SKM-1 (cell line): ENCODE measurements around the gene EID1.

Experiments used
- DNase-seq: peaks from one replicate; lab custom pipeline; 2025; ENCODE audit not compliant: unreplicated experiment; lab: John Stamatoyannopoulos, UW

Gene EID1

GRCh38 chr15:48868536-48868935, 9.4 kb upstream of the EID1 start:
- no peak for DNase-seq

DNA sequence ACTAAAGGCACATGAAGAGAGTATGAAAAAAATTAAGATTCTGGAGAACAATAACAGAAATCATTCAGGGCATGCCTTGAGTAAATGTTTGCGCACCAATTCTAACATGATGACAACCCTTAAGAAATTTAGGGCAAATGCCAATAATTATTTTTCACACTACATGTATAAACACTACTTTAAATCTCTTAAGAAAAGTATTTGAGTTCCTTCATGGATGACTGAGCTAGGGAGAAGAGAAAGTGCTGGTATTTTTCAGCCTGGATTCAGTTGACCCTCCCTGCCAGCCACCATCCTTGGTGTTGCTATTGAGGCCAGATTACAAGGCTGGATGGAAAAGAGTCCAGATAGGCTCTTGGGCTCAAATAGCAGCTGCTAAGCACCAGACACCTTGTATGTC, 8.0 kb upstream of the EID1 start:
- DNase-seq, result no peak

DNA sequence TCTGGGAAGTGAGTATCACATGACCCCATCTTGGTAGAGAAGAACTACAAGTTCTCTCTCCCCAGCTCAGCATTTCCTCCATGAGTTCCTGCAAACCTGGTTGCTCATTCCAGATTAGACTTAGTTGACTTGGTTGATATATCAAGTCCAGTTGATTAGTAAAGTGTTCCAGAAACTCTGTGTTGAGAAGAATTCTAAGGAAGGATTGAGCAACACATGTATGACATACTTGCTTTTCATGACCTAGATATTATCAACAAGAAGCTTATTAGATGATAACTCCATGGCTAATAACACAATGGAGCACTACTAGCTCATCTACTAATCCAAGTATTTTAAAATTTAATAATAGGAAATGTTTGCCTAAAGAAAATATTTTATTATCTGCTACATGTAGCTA, 6.4 kb upstream of the EID1 start:
- no peak for DNase-seq

DNA sequence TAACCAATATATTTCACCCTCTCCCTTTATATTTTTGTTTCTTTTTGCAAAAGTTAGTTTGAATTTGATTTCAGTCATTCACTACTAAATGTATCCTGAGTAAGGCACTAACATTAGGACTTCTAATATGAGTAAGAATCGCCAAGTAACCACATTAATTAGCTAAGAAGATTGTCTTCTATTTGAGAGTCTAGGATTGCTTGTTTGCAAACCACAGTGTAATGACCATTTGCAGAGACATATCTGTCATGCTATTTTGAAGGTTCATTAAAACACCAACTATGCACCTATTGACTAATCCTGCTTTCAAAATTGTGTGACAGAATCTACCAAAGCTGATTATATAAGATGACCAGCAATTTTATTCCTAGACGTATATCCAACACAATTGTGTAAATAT, 5.3 kb upstream of the EID1 start:
- DNase-seq, result no peak

DNA sequence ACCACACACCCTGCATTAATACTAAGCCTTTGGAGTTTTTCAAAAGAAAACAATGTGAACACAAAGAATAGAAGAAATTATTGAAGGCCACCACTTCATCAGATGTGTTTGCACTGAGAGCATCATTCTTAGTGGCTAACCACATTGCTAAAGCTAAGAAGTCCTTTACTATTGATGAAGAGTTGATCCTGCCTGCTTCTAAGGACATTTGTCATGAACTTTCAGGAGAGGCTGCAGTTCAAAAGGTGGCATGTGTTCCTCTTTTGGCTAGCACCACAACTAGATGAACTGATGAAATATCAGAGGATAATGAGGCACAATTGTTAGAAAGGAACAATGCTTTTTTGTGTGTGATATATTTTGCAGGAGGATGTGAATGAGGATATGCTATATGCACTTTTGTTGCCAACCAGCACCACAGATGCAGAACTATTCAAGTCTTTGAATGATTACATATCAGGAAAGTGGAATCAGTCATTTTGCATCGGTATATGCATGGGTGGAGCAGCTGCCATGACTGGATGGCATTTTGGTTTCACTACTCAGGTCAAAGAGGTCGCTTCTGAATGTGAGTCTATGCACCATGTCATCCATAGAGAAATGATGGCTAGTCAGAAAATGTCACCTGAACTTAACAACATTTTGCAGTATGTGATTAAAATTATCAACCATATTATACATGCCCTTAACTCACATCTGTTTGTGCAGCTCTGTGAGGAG, 2.5 kb upstream of the EID1 start:
- DNase-seq, result no peak

DNA sequence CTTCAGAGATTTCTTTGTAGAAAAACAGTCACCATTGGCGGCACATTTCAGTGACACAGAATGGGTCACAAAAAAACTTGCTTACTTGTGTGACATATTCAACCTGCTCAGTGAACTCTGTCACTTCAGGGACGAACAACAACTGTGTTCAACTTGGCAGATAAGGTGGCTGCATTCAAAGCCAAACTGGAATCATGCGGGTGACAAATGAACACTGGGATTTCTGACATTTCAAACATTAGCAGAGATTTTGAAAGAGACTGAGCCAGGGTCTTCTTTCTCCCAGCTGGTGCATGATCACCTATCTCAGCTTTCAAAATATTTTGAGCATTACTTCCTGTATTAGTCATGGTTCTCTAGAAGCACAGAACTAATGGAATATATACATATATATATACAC, 1.9 kb upstream of the EID1 start:
- no peak for DNase-seq

GRCh38 chr15:48880070-48880634, 2.2 kb downstream of the EID1 start:
- DNase-seq, result no peak

- no peak for DNase-seq
Measured at GRCh38 chr15:48883699-48884098, 5.8 kb downstream of the EID1 start.

DNA sequence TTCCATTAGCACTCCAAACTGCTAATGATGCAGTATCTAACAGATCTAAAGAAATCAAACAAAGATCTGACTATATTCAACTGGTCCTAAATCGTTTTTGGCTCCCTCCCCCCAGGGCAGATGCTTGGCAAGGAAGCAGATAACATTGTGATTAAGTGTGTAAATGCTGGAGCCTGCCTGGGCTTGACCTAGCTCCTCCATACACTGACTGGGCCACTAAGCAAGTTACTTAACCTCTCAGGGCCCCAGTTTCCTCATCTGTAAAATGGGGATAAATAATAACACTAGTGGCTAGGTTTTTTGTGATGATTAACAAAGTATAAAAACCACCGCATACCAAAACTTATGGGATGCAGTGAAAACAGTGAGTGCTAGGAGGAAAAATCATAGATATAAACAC, 9.2 kb downstream of the EID1 start:
- no peak for DNase-seq

DNA sequence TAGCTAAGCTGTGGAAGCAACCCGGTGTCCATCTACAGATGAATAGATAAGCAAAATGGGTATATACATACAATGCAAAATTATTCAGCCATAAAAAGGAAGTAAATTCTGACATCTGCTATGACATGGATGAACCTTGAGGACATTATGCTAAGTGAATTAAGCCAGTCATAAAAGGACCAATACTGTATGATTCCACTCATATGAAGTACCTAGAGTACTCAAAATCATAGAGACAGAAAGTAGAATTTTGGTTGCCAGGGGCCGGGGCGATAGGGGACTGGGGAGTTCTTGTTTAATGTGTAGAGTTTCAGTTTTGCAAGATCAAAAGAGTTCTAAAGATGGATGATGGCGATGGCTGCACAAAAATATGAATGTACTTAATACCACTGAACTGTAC, 10.3 kb downstream of the EID1 start:
- DNase-seq, result no peak

- DNase-seq, result no peak
Measured at GRCh38 chr15:48888836-48889235, 10.9 kb downstream of the EID1 start.

- DNase-seq, result no peak
Measured at GRCh38 chr15:48889925-48890324, 12.0 kb downstream of the EID1 start.

- DNase-seq, result no peak
Measured at GRCh38 chr15:48890375-48890972, 12.5 kb downstream of the EID1 start.

DNA sequence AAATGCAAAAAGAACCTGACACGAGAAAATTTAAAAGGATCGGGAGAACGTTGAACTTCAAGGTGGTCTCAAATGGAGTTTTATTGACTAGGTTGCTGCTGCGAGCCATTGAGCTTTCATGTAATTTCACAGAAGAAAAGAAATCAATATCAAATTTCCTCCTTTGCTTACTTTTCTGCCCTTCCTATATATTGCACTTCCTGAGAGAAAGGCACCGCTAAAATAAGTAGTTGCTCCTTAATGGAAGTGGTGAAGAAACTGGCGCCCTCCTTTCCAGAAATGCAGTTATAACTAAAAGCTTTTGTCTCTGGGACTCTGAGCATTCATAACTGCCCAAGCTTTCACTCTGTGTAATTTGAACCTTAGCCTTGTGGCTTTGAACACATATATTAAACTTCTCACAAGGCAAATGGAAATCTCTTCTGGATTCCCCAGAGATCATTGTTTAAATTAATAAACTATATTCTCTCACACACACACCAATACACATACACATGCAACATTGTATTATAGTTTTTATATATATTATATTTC, 13.4 kb downstream of the EID1 start:
- no peak for DNase-seq

DNA sequence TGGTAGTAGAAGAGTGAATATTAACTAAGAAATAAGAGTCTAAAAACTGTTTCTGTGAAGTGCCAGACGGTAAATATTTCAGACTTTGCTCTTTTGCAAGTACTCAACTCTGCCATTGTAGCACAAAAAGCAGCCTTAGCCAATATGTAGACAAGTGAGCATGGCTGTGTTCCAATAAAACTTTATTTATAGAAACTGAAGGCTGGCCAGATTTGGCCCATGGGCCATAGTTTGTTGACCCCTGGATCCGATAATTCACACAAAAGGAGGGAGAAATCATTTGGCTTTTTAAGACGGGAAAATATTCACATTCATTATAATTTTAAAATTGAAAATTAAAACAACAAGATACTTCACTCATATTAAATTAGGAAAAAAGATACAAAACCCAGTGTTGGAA, 15.4 kb downstream of the EID1 start:
- DNase-seq, result no peak

DNA sequence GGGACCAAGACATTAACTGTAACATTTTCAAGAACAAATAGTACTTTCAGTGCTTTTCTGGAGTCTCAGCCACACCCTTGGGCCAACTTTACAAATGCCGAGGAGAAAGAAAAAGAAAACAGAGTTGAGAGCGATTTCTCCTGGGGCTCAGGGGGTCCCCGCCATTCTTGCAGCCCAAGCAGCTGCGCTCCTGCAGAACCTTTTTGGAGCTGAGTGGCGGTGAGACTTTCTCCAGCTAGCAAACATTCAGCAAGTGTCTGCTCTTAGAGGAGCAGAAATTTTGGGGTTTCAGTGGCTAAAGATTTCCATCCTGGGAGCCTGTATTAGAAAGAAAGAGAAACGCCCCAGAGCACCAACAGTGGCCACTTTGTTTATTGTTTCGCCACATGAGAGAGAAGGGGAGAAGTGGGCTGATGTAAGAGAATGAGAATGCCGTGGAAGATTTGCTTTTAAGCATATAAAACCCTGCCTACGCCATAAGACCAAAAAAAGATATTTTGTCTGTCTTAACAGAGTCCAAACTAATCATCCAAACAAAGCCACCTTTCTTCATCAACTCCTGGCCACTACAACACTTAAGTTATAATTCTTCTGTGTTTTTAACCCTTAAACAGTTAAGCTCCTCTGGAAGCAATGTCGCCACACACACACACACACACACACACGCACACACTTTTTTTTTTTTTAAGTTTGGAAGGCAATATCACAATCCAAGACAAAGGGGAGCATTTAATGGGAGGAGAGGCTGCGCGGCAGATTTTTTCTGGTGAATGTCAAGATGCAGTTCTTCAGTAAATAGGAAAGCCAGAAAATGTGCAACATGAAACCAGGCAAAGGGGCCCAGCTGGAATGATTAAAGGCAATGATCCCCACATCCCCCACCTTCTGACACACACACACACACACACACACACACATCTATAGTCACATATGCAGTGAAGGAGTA, 19.2 kb downstream of the EID1 start:
- DNase-seq, result no peak

GRCh38 chr15:48898032-48898431, 20.1 kb downstream of the EID1 start:
- no peak for DNase-seq

DNA sequence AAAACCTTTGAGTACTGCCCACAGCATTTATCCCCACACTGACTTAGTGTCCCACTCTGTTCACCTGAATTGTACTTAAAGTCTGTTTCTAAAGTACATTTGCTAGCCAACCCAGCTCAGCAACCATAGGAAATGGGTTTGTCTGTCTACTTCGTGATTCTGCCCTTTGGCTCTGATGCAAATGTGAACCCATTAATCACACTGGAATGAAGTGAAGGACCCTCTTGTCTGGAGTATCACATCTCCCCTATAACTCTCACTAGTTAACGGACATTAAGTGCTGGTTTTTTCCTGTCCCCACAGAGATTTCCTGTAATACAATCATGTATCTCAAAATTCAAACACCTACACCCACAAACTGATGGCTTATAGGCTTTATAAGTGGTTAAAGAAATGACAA, 20.5 kb downstream of the EID1 start:
- no peak for DNase-seq

DNA sequence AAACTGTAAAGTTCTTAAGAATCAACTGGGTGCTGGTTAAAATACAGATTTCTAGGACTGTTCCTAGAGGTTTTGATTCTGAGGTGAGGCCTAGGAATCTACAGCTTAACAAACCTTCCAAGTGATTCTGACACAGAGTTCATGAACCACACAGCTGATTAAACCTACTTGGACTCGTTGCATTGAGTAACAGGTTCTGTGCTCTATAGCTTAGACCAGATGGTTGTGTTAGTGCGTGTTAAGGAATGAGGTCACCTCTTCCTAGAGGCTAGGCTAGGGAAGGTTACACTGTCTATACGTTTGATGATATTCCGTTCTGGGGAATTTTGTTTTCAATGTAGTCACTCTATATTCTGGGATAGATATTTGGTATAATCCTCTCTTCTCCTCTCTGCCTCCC, 21.9 kb downstream of the EID1 start:
- no peak for DNase-seq

GRCh38 chr15:48904758-48905157, 26.8 kb downstream of the EID1 start:
- no peak for DNase-seq

- no peak for DNase-seq
Measured at GRCh38 chr15:48905216-48905615, 27.3 kb downstream of the EID1 start.
